Left ventricle myocardium superior (tissue), 1 donor: ENCODE data around the gene CSNK1D. TPM values are rescaled to one million over a fixed set of nuclear protein-coding genes. Genes with fewer than 3 reads are reported as not detected.
"Not testable (repeated sequence)": the region's sequence is repeated elsewhere in the genome, so short reads cannot be mapped to it uniquely, and the experiment has no call there.

Experiments used
- ATAC-seq: fragments of 200-7000 bp; cut with Tn5 transposase; one replicate; pipeline ENCODE4 v1.9.1; 2020; ENCODE audit warnings: mild to moderate bottlenecking, moderate library complexity
- DNase-seq: peaks from one replicate; pipeline ENCODE4 v3.0.0-alpha.2; 2020
- intact Hi-C: fragments of 100-400 bp; cut with micrococcal nuclease; formaldehyde crosslinking; loops from one replicate; pipeline ENCODE4 v1.11.0; 2022
- total RNA-seq: library from RNA; stranded (reverse); fragmentation: NEBNext Ultra II Directional; extraction: Animal tissue kit (Norgen Biotek cat#: 25700); gene quantifications from one replicate; pipeline ENCODE4 v1.2.1, GENCODE V29; 2021
- donor health status: DM: no; HTN: yes; CAD: no; lungs with severe emphysema.

CSNK1D gene
- total RNA-seq, 1 donor from 2014 or later: 64.4 TPM

DNA sequence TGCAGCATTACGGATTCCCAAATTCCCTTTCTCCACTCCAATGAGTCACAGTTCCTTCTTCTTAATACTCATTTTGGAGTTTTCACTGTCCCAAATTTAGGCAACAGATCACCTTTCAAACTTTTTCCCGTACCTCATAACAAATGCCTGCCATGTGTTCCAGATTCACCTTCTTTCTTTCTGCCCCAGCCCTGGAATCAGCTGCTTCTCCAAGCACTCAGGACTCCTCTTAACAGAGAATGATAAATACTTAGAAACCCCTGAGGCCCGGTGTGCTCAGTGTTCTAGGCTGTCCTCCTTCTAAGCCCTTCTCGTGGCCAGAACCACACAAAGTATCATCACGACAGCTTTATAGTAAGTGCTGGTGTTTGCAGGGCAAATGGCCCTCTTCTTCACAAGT lies 14.9 kb downstream of the CSNK1D start:
- intact Hi-C loops: no loop called here
- ATAC-seq (no peak), DNase-seq (no peak)

DNA sequence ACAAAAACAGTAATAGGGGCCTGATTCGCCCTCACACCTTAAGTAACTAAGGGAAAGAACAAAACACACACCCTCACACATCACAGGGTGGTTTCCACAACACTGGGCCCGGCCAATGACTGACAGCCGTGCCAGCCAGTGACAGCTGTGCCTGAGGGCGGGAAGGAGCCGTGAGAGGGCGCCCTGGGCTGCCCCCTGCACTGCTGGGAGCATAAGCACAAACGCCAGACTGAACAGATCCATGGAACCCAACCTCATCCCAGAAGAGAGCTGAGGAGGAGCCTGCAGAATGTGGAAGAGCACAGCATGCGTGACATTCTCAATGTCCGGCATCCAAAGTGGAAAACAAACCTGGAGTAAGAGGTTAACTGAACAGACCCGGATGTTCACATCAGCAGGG lies 16.0 kb downstream of the CSNK1D start:
- DNase-seq (peak; percentile 67), ATAC-seq (peak; percentile 77)
- intact Hi-C loops: no loop called here

DNA sequence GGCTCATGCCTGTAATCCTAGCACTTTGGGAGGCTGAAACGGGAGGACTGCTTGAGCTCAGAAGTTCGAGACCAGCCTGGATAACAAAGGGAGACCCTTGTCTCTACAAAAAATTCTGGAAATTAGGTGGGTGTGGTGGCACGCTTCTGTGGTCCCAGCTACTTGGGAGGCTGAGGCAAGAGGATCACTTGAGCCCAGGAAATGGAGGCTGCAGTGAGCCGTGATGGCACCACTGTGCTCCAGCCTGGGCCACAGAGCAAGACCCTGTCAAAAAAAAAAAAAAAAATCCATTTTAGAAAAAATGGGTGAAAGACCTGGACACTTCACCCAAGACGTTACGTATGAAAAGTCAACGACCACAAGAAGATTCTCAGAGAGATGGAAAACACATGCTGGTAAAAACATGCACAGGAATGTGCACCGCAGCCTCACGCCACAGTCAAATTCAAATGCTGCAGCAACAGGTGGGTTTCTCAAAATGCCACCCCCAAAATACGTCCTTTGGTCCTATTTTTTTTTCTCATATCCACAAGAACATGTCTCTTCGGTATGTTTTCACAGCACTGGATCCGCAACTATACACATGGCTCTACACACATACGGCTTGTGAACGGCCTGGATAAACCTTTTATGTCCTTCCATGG lies 17.1 kb downstream of the CSNK1D start:
- no peak for ATAC-seq
- intact Hi-C loops: no loop called here
- no peak for DNase-seq

DNA sequence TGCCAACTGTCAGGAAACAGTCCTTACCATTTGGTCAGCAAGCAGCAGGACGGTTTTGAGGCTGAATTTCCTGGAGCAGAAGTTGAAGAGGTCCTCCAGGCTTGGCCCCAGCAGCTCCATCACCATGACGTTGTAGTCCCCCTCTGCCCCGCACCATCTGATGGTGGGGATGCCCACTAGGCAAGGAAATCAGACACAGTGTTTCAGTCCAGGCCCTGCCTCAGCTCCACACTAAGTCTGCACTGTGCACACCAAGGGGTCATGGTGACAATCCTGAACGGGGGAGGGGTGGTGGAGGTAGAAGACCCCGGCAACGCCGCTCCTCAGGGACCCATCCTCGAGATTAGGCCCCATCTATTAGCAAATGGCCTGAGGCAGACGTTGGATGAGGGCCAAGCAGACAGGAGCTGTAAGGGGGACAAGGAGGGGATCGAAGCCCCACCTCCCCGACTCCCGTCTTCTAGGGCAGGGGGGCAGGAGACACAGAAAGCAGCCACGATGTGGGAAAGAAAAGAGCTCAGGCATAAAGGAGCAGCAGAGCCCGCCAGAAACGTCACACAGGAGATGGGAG lies 18.0 kb downstream of the CSNK1D start:
- DNase-seq: peak; percentile 31
- intact Hi-C loops: no loop called here
- no peak for ATAC-seq

DNA sequence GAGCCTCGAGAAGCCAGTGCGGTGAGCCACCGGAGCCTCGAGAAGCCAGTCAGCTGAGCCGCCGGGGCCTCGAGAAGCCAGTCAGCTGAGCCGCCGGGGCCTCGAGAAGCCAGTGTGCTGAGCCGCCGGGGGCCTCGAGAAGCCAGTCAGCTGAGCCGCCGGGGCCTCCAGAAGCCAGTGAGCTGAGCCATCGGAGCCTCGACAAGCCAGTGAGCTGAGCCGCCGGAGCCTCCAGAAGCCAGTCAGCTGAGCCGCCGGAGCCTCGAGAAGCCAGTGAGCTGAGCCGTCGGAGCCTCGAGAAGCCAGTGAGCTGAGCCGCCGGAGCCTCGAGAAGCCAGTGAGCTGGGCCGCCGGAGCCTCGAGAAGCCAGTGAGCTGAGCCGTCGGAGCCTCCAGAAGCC lies 18.8 kb downstream of the CSNK1D start:
- DNase-seq, ATAC-seq, intact Hi-C loops: not testable (repeated sequence)

DNA sequence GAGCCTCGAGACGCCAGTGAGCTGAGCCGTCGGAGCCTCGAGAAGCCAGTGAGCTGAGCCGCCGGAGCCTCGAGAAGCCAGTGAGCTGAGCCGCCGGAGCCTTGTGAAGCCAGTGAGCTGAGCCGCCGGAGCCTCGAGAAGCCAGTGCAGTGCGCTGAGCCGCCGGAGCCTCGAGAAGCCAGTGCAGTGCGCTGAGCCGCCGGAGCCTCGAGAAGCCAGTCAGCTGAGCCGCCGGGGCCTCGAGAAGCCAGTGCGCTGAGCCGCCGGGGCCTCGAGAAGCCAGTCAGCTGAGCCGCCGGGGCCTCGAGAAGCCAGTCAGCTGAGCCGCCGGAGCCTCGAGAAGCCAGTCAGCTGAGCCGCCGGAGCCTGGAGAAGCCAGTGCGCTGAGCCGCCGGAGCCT lies 19.4 kb downstream of the CSNK1D start:
- intact Hi-C loops, ATAC-seq, DNase-seq: not testable (repeated sequence)

DNA sequence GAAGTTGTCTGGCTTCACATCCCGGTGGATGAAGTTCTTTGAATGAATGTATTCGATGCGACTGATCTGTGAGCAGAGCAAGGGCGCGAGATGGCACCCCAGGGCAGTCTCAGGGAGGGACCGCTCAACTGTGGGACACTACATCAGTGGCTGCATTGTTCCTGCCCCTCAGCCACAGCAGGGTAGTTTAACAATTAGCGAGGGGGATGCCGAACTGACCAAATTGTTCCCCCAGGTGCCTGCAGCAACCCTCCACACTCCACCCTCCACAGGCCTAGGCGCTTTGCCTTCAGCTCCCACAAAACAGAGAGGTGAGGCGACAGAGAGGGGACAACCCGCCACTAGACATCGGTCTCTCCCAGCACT lies 20.3 kb downstream of the CSNK1D start:
- DNase-seq: no peak
- intact Hi-C loops: no loop called here

DNA sequence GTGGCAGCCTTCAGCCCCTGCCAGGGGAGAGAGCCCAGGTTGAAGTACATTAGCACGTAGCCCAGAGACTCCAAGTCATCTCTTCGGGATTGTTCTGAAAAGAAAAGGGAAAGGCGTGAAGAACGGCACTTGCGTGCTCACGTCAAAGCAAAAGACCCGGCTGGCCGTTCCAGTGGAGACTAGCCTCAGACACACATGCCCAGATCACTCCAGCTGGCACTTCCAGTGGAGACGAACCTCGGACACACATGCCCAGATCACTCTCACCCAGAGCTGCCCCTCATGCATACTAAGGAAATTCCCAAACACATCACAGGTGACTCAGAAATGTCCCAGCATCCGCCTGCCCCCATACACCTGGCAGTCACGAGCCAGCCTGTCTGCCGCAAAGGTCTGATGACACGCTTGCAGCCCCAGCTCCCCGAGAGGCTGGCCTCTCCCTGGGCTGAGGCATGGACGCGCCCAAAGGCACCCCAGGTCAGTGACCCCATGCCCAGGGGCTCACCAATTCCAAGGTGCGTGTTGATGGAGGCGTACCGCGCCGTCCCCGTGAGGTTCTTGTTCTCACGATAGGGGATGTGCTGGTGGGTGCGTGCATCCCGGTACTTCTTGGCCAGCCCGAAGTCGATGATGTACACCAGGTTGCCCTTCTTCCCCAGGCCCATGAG lies 20.9 kb downstream of the CSNK1D start:
- intact Hi-C loops: no loop called here
- no peak for ATAC-seq
- DNase-seq: no peak

More for the DNA sequence above, 20.3 kb downstream of the CSNK1D start:
- no peak for ATAC-seq

DNA sequence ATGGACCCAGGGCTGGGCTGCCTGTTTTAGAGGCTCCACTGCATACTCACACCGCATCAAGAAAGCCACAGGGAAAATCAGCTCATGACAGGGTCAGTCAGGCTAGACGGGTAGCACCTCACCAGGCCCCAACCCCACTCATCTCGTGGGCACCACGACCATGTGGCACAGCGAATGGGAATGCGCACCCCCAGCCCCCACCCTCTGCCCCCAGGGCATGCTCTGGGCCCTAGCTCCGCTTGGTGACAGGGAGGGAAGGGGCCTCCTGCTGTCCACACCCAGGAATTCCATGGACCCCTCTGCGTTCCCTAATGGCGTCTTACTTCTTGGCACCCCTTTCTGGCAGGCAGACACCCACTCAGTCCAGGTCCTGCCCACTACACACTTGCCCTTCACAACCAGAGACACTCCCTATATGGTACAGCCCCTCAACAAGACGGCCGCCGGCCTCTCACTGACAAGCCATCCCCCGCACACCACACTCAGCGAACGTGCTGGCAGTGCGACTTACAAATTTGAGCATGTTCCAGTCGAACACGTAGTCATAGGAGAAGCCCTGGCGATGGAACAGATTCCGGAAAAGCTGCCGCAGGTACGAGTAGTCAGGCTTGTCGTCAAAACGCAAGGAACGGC lies 22.5 kb downstream of the CSNK1D start:
- ATAC-seq: no peak
- intact Hi-C loops: no loop called here
- no peak for DNase-seq

DNA sequence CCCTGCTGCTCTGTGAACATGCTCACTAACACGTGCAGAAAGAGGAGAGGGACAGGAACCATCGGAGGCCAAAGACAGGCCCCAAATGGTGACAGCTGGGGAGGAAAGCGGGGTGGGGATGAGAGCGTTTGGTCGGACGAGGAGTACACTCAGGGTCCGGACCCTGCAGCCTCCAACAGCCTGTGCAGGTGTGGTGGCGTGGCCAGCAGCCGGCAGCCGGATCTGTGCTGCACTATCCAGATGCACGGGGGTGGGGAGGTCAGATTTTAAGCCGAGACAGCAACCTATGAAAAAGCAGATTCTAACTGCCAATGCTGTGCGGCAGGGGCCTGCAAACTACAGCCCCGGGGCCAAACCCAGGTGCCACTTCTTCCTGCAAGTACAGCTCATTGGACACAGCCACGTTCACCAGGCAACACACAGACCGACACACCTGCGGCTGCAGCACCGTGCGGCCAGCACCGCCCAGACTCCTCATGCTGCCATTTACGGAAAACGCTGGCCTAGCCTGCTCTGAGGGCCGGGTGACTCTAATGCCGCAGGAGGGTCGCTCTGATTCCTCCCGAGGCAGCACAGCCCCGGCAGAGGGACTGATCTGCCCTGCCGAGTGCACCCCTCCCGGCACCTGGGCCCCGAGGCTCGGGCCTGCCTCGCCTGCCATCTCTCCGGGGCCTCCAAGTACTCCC lies 23.5 kb downstream of the CSNK1D start:
- intact Hi-C loops: no loop called here
- DNase-seq (peak; percentile 31), ATAC-seq (no peak)

DNA sequence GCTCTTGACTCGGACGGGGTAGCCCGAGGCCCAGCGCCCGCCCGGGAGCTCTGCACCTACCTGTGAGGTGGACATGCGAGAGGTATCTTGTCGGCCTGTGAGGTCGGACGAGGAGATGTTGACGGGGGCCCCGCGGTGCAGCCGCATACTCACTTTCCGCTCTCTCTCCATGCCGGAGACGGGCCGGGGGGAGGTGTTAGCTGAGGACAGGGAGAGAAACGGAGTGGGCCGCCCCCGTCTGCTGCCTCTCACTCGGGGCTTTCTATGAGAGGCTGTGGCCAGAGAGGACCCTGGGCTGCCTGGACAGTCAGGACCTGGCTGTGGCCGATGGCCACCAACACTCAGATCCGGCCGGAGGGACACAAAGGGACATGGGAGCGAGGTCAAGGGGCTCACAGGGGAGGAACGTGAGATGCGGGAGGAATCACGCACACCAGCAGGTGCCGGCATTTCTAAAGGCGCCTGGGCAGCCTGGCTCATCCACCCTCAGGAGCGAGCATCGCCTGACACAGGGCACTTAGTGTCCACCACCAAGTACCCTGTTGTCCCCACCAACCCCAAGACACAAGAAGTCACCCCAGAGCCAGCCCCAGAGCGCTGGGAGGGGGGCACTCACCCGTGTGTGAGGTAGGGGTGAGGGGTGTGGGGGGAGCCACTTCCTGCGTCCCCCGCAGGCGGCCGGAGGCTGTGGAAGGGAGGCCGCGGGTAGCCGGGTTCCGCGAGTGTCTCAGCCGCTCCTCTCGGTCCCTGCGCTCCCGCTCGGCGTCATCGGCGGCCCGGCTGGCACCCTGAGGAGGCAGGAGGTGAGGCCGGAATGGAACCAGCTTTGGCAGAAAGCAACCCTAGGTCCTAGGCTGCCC lies 24.5 kb downstream of the CSNK1D start:
- ATAC-seq: no peak
- peak; percentile 30 for DNase-seq
- intact Hi-C loops: no loop called here

DNA sequence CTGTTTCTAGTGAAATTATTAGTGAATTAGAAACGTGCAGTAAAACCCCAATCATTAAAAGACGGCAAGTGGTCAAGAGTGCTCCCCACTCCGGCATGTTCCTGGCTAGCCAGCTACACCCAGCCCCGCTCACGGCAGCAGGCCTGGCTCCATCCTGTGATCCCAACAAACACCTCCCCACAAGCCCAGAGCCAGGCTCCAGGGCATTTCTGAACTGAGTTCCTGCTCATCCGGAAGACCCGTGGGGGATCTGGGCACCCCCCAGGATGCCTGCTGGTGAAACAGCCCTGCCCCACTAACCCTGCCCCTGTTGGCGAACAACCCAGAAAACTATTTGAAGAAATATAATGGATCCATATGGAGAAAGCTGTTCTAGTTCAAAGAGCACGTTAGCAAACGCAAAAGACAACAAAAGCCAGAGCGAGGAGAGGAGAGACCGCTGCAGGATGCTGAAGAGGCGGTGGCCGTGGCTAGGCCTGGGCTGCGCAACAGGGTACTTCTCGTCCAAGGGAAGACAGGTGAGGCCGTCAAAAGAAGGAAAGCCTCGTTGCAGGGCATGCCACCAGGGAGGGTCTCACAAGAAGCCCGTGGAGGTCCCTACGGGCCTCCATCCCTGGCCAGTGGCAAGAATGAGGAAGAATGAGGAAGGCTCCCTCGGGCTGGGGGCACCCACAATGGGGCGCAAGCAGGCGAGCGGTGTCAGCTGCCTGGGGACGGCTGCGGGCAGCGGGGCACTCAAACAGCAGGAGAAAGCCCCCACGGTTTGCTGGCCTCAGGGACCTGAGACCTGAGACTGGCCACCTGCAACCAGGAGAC lies 25.4 kb downstream of the CSNK1D start:
- ATAC-seq: no peak
- DNase-seq: peak; percentile 23
- intact Hi-C loops: no loop called here

DNA sequence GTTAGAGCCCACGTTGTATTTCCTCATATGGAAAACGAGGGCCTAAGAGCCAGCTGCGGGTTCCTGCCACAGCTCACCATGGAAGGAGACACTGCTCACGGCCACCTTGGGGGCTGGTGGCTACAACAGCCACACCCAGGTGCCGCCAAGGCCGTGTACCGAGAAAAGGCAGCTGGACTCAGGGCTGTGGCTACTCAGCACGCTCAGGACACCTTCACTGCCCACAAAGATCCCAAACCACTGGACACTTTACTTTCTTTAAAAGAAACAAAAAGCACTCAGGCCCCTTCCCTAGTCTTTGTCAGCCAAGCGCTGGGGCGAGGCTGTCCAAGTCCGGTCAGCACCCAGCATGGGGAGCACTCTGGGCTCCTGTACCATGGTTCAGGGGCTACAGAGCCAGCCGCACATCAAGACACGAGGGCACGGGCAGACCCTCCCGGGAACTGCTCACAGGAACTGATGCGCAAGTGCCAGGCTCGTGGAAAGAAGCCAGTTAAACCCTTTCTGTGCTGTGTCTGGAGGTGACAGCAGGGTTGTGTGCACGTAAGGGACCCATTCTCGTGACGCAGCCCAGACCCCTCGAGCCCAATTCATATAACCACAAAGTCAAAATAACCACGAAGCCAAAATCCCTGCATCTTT lies 26.2 kb downstream of the CSNK1D start:
- ATAC-seq (no peak), DNase-seq (peak; percentile 47)
- intact Hi-C loops: no loop called here

DNA sequence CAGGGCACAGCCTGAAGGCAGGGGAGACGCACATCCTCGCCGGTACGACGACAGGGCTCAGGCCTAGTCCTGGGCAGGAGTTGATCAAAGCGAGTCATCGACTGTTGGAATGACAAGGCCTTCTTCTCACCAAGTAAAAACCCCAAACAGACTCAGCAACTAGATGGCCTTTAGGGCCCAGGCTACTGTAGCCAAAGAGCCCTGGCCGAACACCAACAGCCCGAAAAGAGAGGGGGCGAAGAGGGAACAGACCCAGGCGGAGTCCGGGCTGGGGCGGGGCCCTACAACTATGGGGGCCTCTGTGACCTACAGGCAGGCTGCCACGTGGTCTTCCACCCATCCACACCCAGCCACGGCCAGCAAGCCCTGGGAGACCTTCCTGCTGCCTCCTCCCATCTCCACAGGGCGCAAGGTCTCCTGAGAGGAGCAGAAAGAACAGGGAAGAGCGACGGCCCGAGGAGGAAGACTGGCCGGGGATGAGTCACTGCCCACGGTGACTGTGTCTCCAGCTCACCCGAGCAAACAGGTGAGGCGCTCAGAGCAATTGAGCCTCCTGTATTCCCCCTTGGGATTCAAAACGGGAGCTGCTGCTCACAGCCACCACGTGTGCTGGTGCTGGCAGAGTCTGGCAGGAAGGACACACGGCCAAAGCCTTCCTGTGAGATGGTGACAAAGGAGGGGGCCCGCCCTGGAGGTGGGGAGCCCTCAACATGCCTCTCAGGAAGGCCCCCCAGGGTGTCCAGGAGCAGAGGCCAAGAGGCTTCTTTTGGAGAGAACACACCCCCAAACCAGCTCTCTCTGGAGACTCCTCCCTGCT lies 26.9 kb downstream of the CSNK1D start:
- ATAC-seq (peak; percentile 17), DNase-seq (peak; percentile 71)
- intact Hi-C loops: no loop called here

DNA sequence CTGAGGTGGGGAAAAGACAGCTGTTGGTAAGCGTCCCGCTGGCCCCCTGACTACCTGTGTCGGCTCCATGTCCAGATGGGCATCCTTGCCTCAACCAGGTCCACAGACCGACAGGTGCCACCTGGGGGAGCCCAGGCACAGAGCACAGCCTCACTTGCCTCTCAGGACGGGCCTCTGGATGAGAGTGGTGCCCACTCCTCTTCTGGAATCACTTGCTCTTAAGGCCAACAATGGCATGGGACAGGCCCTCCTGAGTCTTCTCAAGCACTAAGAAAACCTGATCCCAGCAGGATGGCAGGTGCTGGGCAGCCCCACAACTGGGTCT lies 27.5 kb downstream of the CSNK1D start:
- ATAC-seq: no peak
- intact Hi-C loops: no loop called here
- peak; percentile 25 for DNase-seq

DNA sequence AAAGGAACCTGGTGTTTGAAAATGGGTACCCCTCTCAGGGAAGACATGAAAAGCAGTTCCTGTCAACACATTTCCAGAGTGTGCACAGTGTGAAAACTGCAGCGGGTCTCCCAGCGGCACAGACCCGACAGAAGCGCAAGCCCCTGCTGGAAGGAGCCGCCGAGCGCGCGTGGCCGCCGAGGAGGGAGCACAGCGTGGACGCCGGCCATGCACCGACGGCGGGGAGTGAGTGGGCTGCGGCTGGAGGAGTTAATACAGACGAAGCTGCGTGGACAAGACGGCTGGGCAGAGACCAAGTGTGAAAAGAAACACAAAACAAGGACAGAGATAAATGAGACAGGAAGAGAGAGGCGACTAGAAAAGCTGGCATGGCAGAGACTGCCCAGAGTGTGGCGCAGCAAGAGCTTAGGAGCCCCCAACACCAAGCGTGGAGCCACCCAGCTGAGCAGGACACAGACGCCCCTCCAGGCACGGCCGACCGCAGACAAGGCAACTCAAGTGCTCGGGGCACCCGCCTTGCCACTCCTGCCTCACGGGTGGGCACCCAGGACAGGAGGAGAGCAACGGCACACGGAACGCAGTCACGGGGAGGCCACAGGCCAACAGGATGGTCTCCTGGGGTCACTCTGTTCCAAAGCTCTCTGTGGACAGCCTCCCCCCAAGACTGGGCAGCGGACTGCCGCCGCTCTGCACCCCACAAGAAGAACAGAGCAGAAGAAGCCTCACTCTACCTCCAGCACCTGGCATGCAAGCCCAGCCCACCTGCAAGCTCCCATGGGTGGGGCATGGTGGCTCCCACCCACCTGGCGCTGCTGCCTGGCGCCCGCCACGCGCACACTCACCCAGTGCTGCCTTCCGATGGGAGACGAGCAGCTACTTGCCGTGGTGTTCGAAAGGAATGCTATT lies 28.1 kb downstream of the CSNK1D start:
- DNase-seq (peak; percentile 30), ATAC-seq (no peak)
- intact Hi-C loops: no loop called here
